GM13976 (cell line): ENCODE measurements around the gene AGBL1.

Source experiments
- DNase-seq: peaks from one replicate; pipeline ENCODE4 v3.0.0; 2012; ENCODE audit warnings: low spot score
- in situ Hi-C: fragments of 300-500 bp; cut with MboI; formaldehyde crosslinking; loops from one replicate; pipeline ENCODE4 v1.12.0; 2022; ENCODE audit warnings: low sequenced_read_pairs, mixed read lengths, inconsistent platforms; ENCODE audit not compliant: unreplicated experiment
- TF ChIP-seq, protein P1 (sequence below): IDR thresholded peaks from 2 replicates; pipeline ENCODE4 v1.5.1; 2012; ENCODE audit warnings: borderline replicate concordance, mild to moderate bottlenecking; ENCODE audit not compliant: insufficient read depth; ENCODE audit errors: extremely low read depth, missing control alignments, control extremely low read depth

Gene AGBL1

GRCh38 chr15:86634992-86635638 is 555.4 kb downstream of the AGBL1 start:
- TF ChIP-seq, protein P1, sequence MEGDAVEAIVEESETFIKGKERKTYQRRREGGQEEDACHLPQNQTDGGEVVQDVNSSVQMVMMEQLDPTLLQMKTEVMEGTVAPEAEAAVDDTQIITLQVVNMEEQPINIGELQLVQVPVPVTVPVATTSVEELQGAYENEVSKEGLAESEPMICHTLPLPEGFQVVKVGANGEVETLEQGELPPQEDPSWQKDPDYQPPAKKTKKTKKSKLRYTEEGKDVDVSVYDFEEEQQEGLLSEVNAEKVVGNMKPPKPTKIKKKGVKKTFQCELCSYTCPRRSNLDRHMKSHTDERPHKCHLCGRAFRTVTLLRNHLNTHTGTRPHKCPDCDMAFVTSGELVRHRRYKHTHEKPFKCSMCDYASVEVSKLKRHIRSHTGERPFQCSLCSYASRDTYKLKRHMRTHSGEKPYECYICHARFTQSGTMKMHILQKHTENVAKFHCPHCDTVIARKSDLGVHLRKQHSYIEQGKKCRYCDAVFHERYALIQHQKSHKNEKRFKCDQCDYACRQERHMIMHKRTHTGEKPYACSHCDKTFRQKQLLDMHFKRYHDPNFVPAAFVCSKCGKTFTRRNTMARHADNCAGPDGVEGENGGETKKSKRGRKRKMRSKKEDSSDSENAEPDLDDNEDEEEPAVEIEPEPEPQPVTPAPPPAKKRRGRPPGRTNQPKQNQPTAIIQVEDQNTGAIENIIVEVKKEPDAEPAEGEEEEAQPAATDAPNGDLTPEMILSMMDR: no peak
- no peak for DNase-seq
- in situ Hi-C loops: no loop called here

DNA sequence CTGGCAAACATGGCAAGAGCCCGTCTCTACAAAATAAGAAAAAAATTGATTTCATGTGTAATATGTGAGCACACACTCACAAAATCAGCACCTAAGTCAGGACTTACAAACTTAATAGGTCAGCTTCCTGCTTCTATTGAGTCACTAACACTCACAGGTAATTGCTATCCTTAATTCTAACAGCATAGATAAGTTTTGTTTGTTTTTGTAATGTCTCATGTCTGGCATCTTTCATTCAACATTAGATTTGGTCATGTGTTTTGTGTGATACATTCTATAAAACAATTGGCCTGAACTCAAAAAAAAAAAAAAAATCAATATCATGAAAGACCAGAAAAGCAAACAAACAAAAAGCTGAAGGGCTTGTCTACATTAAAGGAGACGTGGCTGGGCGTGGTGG is 564.7 kb downstream of the AGBL1 start:
- TF ChIP-seq, protein P1: no peak
- DNase-seq: no peak
- in situ Hi-C loops: no loop called here

GRCh38 chr15:86645925-86646500 is 566.3 kb downstream of the AGBL1 start:
- TF ChIP-seq, protein P1: no peak
- in situ Hi-C loops: no loop called here
- DNase-seq: no peak

DNA sequence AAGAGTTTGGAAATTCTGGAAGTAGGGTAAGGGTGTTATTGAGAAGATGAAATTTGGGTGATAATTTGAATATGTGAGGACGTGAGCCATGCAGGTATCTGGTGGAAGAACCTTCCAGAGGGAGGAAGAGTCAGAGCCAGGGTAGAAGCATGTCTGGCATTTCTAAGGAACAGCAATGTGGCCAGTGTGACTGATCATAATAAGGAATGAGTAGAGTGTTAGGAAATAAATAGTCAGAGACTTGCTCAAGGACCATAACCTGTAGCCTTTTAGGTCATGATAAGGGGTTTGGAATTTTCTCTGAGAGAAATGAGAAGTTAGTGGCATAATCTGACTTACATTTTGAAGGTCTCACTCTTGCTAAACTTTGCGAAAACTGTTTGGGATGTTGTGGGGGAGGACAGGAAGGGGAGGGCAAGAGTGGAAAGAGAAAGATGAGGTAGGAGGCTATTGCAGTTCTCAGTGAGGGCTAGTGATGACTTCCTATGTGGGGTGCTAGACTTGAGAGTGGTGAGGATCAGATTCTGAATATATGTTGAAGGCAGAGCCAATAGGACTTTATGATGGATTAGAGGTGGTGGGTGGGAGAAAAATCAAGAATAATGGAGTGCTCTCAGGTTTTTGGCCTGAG is 568.3 kb downstream of the AGBL1 start:
- in situ Hi-C loops: no loop called here
- TF ChIP-seq, protein P1: no peak

GRCh38 chr15:86649277-86649676 is 569.6 kb downstream of the AGBL1 start:
- no peak for DNase-seq
- TF ChIP-seq, protein P1: no peak

More for the DNA sequence above, 568.3 kb downstream of the AGBL1 start:
- DNase-seq: no peak

DNA sequence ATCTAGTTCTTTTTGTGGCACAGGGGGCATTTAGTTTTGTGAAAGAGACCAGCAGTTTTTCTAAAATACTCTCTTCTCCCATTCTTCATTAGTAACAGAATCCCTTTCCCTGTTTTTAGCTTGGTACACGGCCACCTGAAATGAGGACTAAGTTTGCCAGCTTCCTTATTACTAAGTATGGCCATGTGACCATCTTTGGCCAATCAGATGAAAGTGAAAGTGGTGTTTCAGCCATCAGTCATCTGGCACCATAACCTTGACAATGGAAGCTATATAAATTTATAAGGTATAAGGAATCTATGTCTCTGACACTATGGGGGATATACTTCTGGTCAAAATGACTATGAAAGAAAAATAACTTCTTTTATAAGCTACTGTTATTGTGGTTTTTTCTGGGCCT is 570.4 kb downstream of the AGBL1 start:
- in situ Hi-C loops: no loop called here
- TF ChIP-seq, protein P1: no peak
- DNase-seq: no peak

More at GRCh38 chr15:86649277-86649676, 569.6 kb downstream of the AGBL1 start:
- in situ Hi-C loops: no loop called here
